ENCODE measurements around the gene ERAP2.

GRCh38 chr5:96942078-96942477, 65.8 kb downstream of the ERAP2 start:
- TF ChIP-seq, protein P1, sequence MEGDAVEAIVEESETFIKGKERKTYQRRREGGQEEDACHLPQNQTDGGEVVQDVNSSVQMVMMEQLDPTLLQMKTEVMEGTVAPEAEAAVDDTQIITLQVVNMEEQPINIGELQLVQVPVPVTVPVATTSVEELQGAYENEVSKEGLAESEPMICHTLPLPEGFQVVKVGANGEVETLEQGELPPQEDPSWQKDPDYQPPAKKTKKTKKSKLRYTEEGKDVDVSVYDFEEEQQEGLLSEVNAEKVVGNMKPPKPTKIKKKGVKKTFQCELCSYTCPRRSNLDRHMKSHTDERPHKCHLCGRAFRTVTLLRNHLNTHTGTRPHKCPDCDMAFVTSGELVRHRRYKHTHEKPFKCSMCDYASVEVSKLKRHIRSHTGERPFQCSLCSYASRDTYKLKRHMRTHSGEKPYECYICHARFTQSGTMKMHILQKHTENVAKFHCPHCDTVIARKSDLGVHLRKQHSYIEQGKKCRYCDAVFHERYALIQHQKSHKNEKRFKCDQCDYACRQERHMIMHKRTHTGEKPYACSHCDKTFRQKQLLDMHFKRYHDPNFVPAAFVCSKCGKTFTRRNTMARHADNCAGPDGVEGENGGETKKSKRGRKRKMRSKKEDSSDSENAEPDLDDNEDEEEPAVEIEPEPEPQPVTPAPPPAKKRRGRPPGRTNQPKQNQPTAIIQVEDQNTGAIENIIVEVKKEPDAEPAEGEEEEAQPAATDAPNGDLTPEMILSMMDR (conservative IDR thresholded peaks at IDR 0.05): no peak
- no peak for TF ChIP-seq ZFX (IDR thresholded peaks at IDR 0.05)
